HL-60 (cell line): Measurements from ENCODE around the gene SREBF1.

Source experiments
- DNase-seq, 2 experiments: peaks; one replicate each; pipeline ENCODE4 v3.0.0-alpha.2; 2010 to 2020; ENCODE audit warnings: low read depth in 1 of 2, low spot score in 1 of 2
- H3K27ac ChIP-seq: fragments of 250-450 bp; sonication (Bioruptor Pico); replicated peaks from 2 replicates; pipeline ENCODE4 v1.5.1; 2020; ENCODE audit warnings: mild to moderate bottlenecking, moderate library complexity
- H3K27me3 ChIP-seq: fragments of 250-450 bp; sonication (Bioruptor Pico); 2 replicates; pipeline ENCODE4 v1.5.1; 2021; ENCODE audit warnings: mild to moderate bottlenecking, moderate library complexity; ENCODE audit not compliant: insufficient read depth, poor library complexity, severe bottlenecking
- H3K4me3 ChIP-seq: replicated peaks from 2 replicates; pipeline ENCODE4 v1.5.1; 2011; ENCODE audit warnings: mild to moderate bottlenecking, control low read depth, low read length; ENCODE audit not compliant: insufficient read depth
- CTCF ChIP-seq: IDR thresholded peaks from one replicate; pipeline ENCODE4 v1.5.1; 2011; ENCODE audit warnings: low read length, control low read depth, inconsistent platforms; ENCODE audit not compliant: insufficient read depth
- GABPA ChIP-seq: IDR thresholded peaks from 2 replicates; pipeline ENCODE4 v1.6.1; 2012; ENCODE audit warnings: low read depth
- POLR2AphosphoS5 ChIP-seq: IDR thresholded peaks from 2 replicates; pipeline ENCODE4 v1.6.1; 2012; ENCODE audit warnings: low read depth
- SPI1 ChIP-seq: IDR thresholded peaks from 2 replicates; pipeline ENCODE4 v1.6.1; 2012; ENCODE audit warnings: low read depth, mild to moderate bottlenecking, borderline replicate concordance
- TF ChIP-seq, protein P1 (sequence below): IDR thresholded peaks from 2 replicates; pipeline ENCODE4 v1.6.1; 2012; ENCODE audit warnings: low read depth; ENCODE audit not compliant: insufficient replicate concordance

The SREBF1 gene

GRCh38 chr17:17796787-17797061, 40.1 kb downstream of the SREBF1 start:
- Histone ChIP-seq H3K27ac (no peak overlapping the region), H3K4me3 (no peak overlapping the region), H3K27me3 (no peaks in the 10 kb centered on the region)
- no peak for TF ChIP-seq GABPA
- TF ChIP-seq CTCF = no peak
- no peak for TF ChIP-seq SPI1
- TF ChIP-seq, protein P1, sequence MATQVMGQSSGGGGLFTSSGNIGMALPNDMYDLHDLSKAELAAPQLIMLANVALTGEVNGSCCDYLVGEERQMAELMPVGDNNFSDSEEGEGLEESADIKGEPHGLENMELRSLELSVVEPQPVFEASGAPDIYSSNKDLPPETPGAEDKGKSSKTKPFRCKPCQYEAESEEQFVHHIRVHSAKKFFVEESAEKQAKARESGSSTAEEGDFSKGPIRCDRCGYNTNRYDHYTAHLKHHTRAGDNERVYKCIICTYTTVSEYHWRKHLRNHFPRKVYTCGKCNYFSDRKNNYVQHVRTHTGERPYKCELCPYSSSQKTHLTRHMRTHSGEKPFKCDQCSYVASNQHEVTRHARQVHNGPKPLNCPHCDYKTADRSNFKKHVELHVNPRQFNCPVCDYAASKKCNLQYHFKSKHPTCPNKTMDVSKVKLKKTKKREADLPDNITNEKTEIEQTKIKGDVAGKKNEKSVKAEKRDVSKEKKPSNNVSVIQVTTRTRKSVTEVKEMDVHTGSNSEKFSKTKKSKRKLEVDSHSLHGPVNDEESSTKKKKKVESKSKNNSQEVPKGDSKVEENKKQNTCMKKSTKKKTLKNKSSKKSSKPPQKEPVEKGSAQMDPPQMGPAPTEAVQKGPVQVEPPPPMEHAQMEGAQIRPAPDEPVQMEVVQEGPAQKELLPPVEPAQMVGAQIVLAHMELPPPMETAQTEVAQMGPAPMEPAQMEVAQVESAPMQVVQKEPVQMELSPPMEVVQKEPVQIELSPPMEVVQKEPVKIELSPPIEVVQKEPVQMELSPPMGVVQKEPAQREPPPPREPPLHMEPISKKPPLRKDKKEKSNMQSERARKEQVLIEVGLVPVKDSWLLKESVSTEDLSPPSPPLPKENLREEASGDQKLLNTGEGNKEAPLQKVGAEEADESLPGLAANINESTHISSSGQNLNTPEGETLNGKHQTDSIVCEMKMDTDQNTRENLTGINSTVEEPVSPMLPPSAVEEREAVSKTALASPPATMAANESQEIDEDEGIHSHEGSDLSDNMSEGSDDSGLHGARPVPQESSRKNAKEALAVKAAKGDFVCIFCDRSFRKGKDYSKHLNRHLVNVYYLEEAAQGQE = no peak
- TF ChIP-seq POLR2AphosphoS5 = no peak
- DNase-seq = no peak

GRCh38 chr17:17795946-17796786, 40.6 kb downstream of the SREBF1 start:
- Histone ChIP-seq H3K27ac (no peak overlapping the region), H3K27me3 (no peaks in the 10 kb centered on the region), H3K4me3 (no peak overlapping the region)
- no peak for DNase-seq
- TF ChIP-seq, protein P1 = no peak
- TF ChIP-seq GABPA (no peak), POLR2AphosphoS5 (no peak), CTCF (no peak), SPI1 (no peak)

GRCh38 chr17:17795296-17795695, 41.5 kb downstream of the SREBF1 start:
- TF ChIP-seq, protein P1 = no peak
- TF ChIP-seq CTCF = no peak
- no peak for TF ChIP-seq GABPA
- no peak for TF ChIP-seq SPI1
- TF ChIP-seq POLR2AphosphoS5 = no peak
- Histone ChIP-seq H3K27me3 (no peaks in the 10 kb centered on the region), H3K27ac (no peak overlapping the region), H3K4me3 (no peak overlapping the region)
- no peak for DNase-seq
